SW480 (cell line): ENCODE data around the gene CA10.

Experiments
- DNase-seq: peaks from one replicate; pipeline ENCODE4 v3.0.0-alpha.2; 2016; ENCODE audit warnings: low spot score

Gene CA10

DNA sequence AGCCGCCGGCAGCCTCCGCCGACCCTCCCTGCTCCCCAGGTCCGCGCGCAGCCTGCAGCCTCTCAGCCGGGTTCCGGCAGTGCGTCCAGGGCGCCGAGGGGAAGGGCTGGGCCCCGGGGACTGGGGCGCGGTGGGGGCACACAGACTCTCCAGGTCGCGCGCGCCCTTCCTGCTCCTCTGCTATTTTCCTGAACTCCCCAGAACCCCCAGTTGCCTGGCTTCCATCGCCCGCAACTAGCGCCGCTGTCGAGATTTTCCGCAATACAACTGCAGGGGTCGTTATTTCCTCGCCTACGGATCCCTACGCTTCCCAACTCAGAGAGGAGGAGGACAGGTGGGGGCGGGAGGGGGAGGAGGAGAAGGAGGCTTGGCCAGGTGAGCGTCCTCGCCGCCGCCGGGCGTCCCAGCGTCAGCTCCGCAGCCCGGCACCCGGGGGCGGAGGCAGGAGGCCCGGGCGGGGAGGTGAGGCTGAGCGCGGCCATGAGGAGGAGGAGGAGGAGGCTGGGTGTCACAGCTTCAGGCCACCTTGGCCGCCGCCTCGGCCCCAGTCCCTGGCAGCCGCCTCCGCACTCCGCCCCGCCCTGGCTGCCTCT is at the start of gene CA10:
TSS of gene CA10 (minus strand) at position 265 of the 593 bp plus-strand sequence.
- no peak for DNase-seq

DNA sequence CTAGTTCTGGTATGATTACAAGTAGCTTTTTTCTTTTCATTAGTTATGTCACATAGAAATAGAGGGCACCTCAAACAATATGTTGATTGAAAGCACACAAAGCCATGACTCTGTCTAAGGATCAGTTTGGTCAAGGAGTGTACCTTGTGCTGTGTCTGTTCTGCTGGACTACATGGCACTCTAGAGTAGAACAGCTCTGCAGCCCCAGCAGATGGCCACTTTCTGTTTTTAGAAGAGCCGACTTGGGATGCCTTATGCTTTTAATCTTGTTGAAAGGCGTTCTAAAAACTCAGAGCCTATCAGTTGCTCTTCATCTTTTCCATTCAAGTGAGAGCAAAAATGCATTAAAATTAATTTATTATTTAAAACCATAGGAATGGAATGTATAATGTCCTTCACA is 49.3 kb upstream of the CA10 start:
- no peak for DNase-seq

DNA sequence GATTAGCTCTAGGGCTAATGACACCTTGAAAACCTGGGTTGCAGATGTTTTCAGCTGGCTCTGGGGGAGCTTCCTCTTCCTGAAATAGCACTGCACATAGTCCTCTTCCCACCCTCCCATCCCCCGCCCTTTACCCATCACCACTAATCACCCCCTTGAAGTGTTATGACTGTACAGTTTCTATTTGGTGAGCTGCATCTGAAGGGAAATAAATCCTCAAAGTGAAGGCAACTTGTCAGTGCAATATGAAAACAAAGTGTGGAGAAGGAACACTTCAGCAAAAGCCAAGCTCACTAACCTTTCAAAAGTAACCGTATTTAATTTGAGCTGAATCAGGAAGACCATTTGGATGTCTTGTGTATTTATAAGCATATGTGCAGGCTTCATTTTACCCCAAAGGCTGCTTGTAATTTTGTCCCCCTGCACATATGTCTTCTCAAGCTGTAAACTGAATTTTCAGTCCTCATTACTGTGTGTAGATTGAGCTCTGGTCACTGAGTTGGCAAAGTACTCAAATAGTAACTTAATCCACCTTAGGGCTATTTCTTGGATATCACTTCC is 44.1 kb upstream of the CA10 start:
- no peak for DNase-seq

DNA sequence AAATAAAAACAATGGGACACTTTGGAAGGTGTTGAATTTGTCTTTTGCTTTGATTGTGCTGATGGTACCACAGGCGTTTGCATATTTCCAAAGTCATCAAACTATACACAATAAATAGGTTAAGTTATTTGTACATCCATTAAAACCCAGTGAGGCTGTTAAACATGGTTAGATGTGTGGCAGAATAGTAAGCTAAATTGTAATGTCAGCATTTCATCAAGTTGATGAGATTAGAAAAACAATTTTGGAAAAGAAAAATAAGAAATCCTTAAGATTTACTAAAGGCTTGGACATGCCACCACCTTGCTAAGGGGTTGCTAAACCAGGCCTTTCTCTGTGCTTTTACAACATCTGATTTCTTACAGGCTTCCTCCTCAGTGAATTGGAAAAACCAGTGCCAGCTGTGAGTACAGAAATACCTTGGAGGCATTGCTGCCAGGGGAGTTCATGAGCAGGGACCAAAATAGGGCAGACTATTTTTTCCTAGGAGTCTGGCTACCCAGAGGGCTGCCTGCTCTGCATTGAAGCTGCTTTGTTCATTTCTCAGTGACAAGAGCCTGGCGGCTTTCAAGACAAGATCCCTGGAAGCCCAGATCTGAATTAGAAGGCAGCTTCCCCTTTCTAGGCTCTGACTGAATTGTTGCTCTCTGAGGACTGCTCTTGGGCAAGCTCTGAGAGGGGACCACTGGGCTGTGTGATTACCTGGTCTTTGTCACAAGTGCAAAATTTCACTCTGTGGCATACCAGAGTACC is 43.4 kb upstream of the CA10 start:
- no peak for DNase-seq

DNA sequence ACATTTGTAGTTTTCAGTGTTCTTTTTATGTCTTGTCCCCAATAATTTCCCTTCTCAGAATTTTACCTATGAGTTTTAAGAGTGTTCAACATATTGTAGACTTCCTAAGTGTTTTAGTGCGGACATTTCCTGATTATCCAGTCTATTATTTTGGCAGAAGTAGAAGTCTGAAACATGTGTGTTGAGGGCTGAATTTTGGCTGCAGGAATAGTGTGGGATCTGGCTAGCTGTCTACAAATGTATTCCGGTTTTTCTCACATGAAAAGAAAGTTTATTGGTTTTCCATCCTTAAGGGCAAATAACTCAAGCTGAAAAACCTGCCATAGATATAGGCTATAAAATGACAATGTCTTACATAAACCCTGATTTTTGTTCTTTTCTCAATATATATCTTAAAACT is 33.0 kb upstream of the CA10 start:
- no peak for DNase-seq

DNA sequence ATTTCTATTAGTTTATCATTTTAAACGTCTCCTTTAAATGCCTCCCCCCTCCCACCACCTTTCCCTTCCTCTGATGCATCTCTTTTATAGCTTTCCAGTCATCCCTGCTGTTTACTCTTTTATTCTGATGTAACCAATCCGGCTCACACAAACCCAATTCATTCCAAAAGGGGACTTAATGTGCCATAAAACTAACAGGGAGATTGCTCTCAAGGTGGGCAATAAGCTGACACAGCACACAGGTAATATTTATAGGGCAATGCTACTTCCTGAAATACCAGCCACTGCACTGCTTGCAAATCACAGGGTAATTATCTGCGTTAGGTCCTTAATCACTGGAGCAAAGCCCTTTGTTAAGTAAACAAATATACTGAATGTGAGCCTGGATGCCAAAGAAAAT is 23.3 kb upstream of the CA10 start:
- no peak for DNase-seq

DNA sequence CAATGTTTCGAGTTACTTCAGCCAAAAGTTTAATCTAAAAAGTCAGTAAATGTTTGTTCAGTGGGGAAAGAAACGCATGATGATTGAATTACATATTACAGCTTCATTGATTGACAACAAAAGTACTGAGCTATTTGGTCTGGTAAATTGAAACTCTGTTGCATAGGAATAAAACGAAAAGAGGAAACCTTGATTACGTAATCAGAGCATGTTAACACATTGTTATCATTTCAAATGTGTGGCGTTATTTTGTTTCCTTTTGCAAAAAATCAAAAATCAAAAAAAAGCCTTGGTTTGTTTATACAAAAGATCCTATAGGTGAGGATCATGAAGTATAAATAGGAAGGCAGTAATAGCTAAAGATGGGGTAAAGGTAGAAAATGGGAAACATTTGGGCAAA is 19.5 kb upstream of the CA10 start:
- no peak for DNase-seq

DNA sequence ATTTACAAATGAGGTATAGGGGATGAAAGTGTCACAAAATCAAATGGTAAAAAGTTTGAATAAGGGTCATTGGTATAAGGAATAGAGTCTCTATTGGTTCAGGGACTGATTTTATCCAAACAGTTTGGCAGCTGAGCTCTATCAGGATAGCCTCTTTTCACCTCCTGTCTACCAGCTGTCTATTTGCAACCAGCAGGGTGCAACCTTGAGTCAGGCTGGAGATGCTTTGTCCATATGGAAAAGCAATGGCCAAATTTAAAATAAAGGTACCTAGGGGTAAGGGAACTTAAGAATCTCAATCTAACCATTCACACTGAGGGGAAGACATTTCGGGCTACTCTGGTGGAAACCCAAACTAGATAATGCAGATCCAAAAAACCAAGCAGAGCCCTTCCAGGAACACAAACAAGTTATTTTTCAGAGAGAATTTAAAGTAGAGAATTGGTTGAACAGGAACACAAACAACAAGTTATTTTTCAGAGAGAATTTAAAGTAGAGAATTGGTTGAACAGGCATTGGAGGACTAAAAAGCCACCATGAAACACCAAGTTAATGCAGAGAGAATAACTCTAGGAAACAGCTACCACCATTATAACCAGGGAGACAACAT is 12.6 kb upstream of the CA10 start:
- DNase-seq = peak; percentile 17

DNA sequence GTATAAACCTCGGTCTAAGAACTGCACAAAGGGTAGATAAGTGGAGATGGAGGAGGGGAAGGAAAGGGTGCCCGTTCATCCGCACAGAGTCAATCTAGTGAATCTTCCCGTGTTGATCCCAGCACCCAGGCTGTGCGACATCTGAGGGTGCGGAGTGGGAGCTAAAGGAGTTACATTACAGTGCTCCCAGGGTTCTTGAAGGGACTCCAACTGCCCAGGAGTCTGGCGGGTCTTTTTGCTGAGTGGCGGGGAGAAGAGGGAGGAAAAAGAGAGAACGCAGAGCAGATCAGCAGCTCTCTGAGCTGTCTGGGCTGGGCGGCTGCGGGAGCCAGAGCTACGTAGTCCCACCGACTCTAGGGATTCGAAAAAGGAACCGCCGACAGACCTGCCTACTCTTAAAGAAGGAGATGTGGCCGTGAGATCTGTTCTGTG is 1.6 kb upstream of the CA10 start:
- no peak for DNase-seq

DNA sequence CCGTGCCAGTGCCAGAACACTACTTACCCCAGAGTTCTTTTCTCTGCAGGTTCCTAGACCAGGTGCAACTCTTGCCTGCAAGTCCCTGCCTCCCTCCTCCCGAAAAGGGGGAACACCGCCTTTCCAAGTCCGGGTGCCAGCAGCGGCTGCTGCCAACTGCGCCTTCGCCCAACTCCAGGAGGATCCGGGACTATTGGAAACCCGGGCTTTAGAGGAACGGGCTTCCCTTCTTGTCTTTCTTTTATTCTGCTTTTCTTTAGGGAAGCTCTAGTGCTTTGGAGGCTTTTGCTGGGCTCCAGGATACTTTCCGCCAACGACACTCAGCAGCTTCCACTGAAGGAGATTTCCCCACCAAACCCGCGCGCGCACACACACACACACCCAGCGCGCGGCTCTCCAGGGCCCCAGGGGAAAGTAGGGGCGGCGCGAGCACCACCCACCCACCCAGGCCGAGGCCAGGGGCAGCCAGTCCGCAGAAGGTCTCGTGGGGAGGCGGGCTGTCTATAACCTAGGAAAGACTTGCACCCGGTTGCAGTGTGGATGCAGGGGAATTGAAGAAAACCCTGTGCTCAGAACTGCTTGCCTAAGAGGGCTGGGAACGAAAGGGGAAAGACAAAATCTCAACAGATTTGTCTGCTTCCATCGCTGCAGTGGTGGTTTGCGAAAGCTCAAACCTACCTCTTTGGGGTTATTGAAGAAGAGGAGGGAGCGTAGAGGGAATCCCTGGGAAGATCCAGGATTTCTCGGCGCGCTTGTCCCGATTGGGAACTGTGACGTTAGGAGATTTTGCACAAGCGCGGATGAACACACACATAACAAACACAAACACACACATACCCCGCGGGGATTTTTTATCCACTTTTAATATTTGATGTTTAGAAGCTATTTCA is 977 bp upstream of the CA10 start:
- no peak for DNase-seq

DNA sequence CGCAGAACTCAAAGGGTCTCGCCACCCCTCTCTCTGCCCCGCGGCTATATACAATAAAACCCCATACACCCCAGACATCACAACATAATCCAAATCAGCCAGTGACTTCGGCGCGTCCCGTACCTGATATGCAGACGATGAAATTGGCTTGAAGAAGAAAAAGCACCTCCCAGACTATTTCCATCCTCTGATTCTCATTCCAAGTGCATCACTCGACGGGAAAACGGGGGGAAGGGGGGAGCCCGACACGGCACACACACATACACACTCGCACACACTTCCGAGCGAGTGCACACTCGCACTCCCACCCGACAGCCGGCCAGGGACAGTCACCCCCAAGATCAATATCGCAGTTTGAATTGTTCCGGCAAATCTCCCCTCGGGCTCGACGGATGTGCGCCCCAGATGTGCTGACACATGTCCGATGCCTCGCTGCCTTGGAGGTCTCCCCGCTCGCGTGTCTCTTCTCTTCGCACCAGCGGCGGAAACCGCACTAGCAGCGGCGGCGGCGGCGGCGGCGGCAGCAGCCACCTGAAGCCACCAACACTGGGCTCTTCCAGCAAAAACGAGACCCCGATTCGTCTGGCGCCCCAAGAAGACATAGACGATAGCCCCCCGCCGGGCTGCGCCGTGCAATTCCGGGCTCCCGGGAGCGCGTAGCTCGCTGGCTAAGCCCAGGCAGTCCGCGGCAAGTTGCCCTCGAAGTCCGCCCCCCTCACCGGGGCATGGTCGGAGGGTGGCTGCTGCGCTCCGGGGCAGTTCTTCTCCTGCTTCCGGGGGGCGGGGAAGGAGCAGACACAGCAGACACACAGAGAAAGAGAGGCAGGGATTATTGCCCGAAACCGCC is 688 bp downstream of the CA10 start:
- no peak for DNase-seq

DNA sequence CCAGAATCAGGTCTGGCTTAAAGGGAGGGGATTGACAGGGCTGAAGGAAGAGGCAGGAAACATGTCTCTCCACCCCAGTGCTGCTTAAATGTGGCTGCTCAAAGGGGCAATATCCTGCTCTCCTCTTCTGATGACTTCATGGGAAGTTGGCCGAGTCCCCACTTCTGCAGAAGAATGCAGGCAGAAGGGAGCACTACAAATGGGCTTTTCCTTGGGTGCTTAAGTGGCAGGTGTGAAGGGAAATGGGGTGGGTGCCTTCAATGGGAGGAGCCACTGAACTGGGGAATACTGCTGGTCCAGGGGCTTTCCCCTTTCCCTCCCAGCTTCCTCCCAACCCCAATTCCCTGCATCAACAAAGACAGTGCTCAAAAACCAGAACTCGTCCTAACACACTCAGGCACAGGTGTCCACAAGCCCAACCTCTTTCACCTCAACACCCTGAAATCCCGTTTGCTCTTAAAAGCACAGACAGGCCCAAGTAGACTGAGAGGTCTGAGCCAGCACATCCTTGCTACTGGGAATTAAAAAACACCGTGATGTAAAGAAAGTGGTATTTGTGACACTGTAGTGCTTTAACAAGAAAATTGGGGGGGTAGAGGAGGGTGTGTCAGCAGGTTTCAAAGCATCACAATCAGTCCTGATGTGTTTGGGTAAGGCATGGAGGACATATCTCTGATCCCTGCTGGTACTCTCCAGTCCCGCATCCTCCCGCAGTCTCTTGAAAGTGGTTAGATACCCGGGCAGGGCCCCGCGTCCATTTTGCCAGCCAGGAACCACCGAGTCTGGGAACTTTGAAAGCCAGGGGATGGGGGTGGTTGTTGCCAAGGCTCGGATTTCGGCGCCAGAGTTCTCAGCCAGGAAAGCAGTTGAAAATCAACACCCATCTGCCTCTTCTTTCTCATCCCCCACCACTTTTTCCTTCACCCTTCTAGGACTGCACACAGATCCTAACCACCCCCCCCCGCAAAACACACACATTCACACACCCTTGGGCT is 1.6 kb downstream of the CA10 start:
- DNase-seq = no peak

DNA sequence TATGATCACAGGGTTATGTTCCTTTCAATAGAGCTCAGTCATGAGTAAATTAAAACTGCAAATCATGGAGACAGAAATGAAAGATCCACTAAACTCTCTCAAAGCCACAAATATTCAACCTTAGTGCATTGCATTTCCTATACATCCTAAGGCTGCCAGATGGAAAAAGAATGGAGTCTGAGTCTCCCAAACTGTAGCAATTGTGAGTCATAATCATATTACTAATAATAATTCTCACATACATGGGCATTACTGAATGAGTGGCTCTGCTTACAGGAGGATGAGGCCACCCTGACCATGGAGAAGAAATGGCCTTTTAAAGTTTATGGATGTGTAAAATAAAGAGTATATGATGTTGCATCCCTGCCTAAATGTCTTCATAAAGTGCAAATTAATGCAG is 3.2 kb downstream of the CA10 start:
- DNase-seq = no peak

DNA sequence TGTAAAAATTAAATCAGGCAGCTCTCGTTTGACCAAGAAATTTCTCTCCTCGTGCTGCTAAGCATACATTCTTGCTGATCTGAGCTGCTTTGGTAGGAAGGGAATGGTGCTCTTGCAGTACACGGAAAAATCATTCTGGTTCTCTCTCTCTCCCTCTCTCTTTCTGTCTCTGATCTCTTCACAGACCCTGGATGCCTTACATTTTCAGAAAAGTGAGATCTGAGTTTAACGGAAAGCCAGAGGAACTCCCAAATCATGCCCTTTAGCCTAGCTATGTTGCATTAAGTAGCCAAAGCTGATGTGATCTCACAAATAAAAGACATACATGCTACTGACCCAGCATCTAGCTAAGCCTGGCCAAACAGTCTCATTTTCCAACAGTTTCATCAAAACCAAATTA is 4.0 kb downstream of the CA10 start:
- DNase-seq = no peak

DNA sequence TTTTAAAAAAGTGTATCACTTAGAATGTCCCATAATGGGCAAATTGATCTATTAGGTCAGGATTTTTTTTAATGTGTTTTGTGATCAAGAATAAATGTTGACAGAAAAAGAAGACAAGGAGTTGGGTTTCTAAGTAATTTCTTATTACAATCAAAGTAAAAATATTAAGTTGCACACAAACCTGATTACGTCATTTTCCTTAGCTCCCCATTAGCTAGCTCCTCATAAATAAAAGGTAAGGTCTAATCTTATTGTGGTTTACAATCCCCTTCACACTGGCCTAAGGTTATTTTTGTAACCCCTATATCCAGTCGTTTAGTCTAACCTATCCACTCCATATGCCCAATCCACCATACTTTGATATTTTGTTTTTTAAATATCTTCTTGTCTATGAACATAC is 7.6 kb downstream of the CA10 start:
- DNase-seq = no peak

DNA sequence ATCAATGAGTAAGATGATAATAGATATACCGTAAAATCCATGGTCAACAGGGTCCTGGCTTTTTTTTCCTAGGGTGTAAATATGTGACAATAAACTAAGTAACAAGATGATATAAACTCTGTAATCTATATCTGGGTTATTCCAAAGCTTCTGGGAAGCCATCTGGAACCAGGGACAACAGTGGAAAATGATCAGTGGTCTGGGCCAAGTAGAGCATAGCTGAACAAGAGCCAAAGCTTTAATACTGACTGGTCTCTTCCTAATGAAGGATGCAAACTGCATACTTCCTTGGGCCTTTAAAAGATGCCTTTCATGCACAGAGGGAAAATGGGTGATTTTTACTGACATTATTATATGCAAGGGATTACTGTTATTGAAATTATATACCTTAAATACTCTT is 8.9 kb downstream of the CA10 start:
- no peak for DNase-seq

DNA sequence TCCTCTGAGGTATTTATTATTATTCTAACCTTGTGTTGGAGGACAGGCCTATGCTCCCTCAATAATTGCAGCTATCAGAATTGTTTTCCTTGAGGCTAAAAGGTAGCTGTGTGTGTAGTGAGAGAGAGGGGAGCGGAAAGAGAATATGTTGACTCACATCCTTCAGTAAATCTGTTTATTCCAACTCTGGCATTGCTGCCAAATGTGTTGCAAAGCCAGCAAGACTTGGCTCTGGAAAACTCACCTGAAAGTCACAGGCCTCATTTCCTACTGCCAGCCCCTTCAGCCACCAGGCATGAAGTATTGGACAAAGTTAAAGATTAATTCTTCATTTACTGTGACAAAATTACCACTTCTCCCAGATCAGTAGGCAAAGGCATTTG is 9.6 kb downstream of the CA10 start:
- no peak for DNase-seq

DNA sequence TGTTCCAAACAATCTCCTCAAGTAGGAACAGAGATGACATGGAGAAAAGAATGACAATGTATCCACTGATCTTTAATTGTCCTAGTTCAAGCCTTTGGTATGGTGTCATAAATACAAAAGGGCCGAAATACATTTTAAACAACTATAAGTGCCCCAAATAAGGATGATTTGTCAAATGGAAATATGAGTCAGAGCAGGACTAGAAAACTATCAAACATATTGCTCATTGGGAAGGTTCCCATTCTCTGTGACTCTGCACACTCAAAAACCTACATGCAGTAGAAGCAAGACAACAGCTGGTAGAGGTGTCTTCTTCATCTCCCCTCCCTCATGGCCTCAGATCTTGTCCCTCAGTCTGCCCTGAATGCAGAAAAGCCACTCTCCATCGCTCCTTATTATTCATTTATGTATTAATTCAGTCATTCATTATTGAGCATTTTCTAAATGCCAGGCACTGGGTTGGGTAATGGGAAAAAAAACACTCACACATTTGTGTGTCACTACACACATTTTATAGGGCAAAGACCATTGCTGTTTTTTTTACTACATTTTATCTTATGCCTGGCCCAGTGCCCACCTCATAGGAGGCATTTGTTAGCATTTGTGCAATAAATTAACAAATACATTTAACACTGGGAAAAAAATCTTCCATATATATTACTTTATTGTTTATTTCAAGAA is 10.1 kb downstream of the CA10 start:
- no peak for DNase-seq

DNA sequence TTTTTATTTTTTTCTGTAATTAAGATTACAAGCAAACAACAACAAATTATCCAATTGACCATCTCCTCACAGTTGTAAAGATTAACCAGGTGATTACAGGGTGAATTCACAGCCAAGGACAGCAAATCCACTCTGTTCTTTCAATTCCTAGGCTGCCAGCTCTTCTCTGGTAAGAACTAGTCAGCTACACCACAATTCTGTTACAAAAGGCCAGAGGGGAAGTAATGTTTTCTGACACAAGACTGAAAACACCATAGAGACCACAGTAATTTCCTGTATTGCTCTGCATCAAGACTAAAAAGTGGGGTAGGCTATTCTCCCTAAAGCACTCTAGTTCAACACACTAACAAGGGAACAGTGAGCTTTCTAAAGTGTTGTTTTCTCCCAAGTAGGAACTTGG is 10.6 kb downstream of the CA10 start:
- no peak for DNase-seq

DNA sequence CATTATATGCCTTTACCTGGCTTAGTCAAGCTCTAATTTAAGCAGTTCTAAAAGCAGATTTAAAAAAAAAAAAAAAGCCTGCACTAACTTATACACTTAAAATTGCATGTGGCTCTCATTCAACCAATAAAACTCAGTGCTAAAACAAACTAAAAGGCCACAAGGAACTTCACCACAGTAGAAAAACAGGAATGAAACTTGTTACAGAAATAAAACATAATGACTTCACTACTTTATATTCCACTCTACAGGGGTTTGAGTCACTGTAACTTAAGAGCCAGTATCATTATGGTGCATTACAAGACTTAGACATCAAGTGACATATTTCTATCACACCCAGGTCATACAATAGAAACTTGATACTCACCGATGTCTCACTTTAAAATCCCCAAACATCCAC is 11.1 kb downstream of the CA10 start:
- DNase-seq = no peak
